AG04450 (cell line): Measurements from ENCODE around the gene EFCAB11. TPM values are rescaled to one million over a fixed set of nuclear protein-coding genes. Genes with fewer than 3 reads are reported as not detected.

ENCODE experiments used
- CTCF ChIA-PET: fragments of 300-600, 350-600 bp; formaldehyde crosslinking; extraction: SDS; loops from one replicate; lab custom pipeline; 2022; ENCODE audit warnings: antibody characterized with exemption, inconsistent platforms; lab: Charles Lee
- POLR2A ChIA-PET: fragments of 350-600 bp; formaldehyde crosslinking; extraction: SDS; loops from one replicate; lab custom pipeline; 2021; ENCODE audit warnings: antibody characterized with exemption, inconsistent platforms; lab: Yijun Ruan, JAX
- DNase-seq: peaks from one replicate; pipeline ENCODE4 v3.0.0-alpha.2; 2011; ENCODE audit warnings: low read depth, low spot score
- H3K27ac ChIP-seq: one replicate; pipeline ENCODE4 v1.5.1; 2012; ENCODE audit warnings: low read depth, low read length, control low read depth
- H3K27me3 ChIP-seq: one replicate; pipeline ENCODE4 v1.6.0; 2012; ENCODE audit warnings: low read length; ENCODE audit not compliant: control insufficient read depth, insufficient read depth
- H3K4me3 ChIP-seq: 2 replicates; pipeline ENCODE4 v1.5.1; 2011; ENCODE audit warnings: mild to moderate bottlenecking, low read depth, low read length, control low read depth
- H3K9me3 ChIP-seq: 2 replicates; pipeline ENCODE4 v1.5.1; 2012; ENCODE audit warnings: low read length; ENCODE audit not compliant: control insufficient read depth, insufficient read depth
- CTCF ChIP-seq: IDR thresholded peaks from 2 replicates; pipeline ENCODE4 v1.5.1; 2011; ENCODE audit warnings: low read depth, low read length, control low read depth, inconsistent platforms
- polyA plus RNA-seq: library from polyadenylated mRNA; depleted of rRNA; stranded (reverse); fragments of >200 nt; gene quantifications from 2 replicates; pipeline ENCODE4 v1.2.3, GENCODE V29; 2011

The EFCAB11 gene
- polyA plus RNA-seq, 1 experiment: 5.9 TPM

GRCh38 chr14:89986462-89987160, 32.1 kb upstream of the EFCAB11 start:
- ChIA-PET POLR2A (no interaction called here), CTCF (interaction anchor here (1.3 to 6.1 kb wide), 2 partner anchors 13 to 14 kb away, joined by 5 to 66 read pairs; no protein-coding TSS in a partner anchor)
- Histone ChIP-seq H3K9me3 (no peaks in the 10 kb centered on the region), H3K4me3 (no peak overlapping the region), H3K27me3 (no peaks in the 10 kb centered on the region), H3K27ac (no peak overlapping the region)
- no peak for DNase-seq
- no peak for TF ChIP-seq CTCF

DNA sequence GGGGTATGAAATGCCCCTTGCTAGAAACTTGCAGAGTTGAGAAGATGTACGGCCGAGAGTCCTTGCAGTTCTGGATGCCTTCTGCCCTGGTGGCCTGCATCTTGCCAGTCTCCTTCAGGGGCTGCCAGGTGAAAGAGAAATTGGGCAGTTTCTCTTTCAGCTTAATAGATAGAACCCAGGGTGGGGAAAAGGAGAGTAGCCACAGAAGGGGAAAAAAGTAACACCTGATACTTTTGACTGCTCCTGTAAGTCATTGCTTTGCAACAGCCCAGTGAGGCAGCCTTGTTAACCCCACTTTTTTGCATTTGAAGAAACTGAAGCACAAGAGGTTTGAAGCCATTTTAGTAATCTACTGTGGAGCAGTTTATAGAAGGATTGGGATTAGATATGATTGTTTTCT, 28.8 kb upstream of the EFCAB11 start:
- DNase-seq: no peak
- no peak for TF ChIP-seq CTCF
- Histone ChIP-seq H3K27me3 (no peaks in the 10 kb centered on the region), H3K4me3 (no peak overlapping the region), H3K27ac (no peak overlapping the region), H3K9me3 (no peaks in the 10 kb centered on the region)
- ChIA-PET CTCF (interaction anchor here (3.7 kb wide), 1 partner anchor 11 kb away, joined by 37 read pairs; no protein-coding TSS in a partner anchor), POLR2A (no interaction called here)

DNA sequence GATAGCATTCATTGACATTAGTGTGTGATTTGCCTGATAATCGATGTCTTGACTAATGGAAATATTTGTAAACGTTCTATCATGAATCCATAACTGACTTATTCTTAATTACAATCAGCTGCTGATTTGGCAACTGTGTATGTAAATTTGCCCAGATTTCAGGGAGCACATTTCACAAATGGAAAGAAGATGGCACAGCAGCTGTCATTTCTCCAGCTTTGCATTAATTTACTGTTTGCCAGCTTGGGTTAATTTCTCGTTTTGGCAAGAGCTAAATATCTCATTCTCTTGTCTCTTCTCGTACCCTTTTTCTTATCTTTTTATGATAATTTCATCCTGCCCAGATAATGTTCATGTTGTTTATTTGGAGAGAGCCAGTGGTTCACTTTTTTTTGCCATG, 24.1 kb upstream of the EFCAB11 start:
- H3K27ac ChIP-seq: no peak overlapping the region
- no peaks in the 10 kb centered on the region for H3K27me3 ChIP-seq
- POLR2A ChIA-PET: no interaction called here
- no peak for DNase-seq
- H3K4me3 ChIP-seq: no peak overlapping the region
- CTCF ChIA-PET: no interaction called here
- no peak for TF ChIP-seq CTCF
- no peaks in the 10 kb centered on the region for H3K9me3 ChIP-seq

GRCh38 chr14:89977668-89978067, 23.1 kb upstream of the EFCAB11 start:
- POLR2A ChIA-PET: interaction anchor here (0.5 kb wide), 1 partner anchor 89 kb away, joined by 3 read pairs; no protein-coding TSS in a partner anchor
- no peak for TF ChIP-seq CTCF
- CTCF ChIA-PET: interaction anchor here (0.7 kb wide), 1 partner anchor 258 kb away, joined by 4 read pairs; no protein-coding TSS in a partner anchor
- H3K27ac ChIP-seq: no peak overlapping the region
- H3K4me3 ChIP-seq: no peak overlapping the region
- H3K9me3 ChIP-seq: no peaks in the 10 kb centered on the region
- no peak for DNase-seq
- no peaks in the 10 kb centered on the region for H3K27me3 ChIP-seq

DNA sequence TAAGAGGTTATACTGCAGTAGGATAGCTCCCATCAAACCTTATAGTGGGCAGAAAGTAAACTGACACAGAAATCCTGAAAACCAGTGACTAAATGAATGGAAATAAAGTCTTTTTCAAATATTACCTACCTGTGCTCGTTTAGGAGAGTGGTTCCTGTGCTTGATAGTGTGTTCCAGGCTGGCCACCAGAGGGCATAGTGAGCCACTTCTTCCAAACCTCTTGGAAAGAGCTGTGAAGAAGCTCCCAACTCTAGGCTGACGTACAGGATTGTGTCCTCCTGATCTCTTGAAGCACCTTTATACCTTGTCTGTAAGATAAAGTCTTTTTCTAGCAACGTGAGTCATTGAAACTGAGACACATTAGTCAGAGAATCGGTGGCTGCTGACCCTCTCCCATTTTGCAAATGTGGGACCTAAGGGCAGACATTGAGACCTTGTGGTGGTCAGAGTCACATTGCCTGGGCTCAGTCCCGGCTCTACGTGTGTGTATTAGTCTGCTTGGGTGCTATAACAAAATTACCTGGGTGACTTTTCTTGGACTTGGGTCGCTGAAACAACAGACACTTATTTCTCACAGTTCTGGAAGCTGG, 18.8 kb upstream of the EFCAB11 start:
- POLR2A ChIA-PET: no interaction called here
- no peak overlapping the region for H3K27ac ChIP-seq
- peak; percentile 92 for TF ChIP-seq CTCF
- CTCF ChIA-PET: interaction anchor here (0.5 to 4.1 kb wide), 56 partner anchors 9 to 1345 kb away, joined by 3 to 101 read pairs (median 4); partner anchors contain the start of genes EFCAB11, KCNK13 and TDP1
- H3K4me3 ChIP-seq: no peak overlapping the region
- DNase-seq: peak; percentile 27
- H3K27me3 ChIP-seq: no peaks in the 10 kb centered on the region
- no peaks in the 10 kb centered on the region for H3K9me3 ChIP-seq
